Ascending aorta (tissue), 2 donors: Measurements from ENCODE around the gene MLLT6. TPM values are rescaled to one million over a fixed set of nuclear protein-coding genes. Genes with fewer than 3 reads are reported as not detected.

Experiments
- DNase-seq, 2 donors: peaks; one replicate each; pipeline ENCODE4 v3.0.0-alpha.2; 2019; ENCODE audit warnings: low spot score in 2 of 2
- H3K27ac ChIP-seq, 2 donors: fragments of 200-600 bp; sonication (generic); one replicate each; pipeline ENCODE4 v1.5.1; 2016 to 2017; ENCODE audit warnings: mild to moderate bottlenecking in 1 of 2
- H3K27me3 ChIP-seq: fragments of 200-600 bp; sonication (generic); one replicate; pipeline ENCODE4 v1.5.1; 2017
- H3K36me3 ChIP-seq, 2 donors: fragments of 200-600 bp; sonication (generic); one replicate each; pipeline ENCODE4 v1.5.1; 2016
- H3K4me1 ChIP-seq, 2 donors: fragments of 200-600 bp; sonication (generic); one replicate each; pipeline ENCODE4 v1.5.1; 2016 to 2017; ENCODE audit warnings: mild to moderate bottlenecking in 1 of 2
- H3K4me3 ChIP-seq, 2 donors: fragments of 200-600 bp; sonication (generic); one replicate each; pipeline ENCODE4 v1.5.1; 2016 to 2017; ENCODE audit warnings: mild to moderate bottlenecking in 1 of 2
- H3K9me3 ChIP-seq, 2 donors: fragments of 200-600 bp; sonication (generic); one replicate each; pipeline ENCODE4 v1.5.1; 2016
- intact Hi-C: fragments of 100-400 bp; cut with DNase I; formaldehyde crosslinking; loops from one replicate; pipeline ENCODE4 v1.15.1; 2023
- total RNA-seq: library from RNA; depleted of rRNA; stranded (reverse); fragments of >200 nt; gene quantifications from one replicate; pipeline ENCODE4 v1.1.0, GENCODE V29; 2016
- TF ChIP-seq, protein P1 (sequence below), 3 experiments: fragments of 200-600 bp in 2 of 3; fragments of 450-650 bp in 1 of 3; sonication (generic) in 2 of 3; IDR thresholded peaks; one replicate each; pipeline ENCODE4 v1.5.1; 2016 to 2019; ENCODE audit warnings: antibody characterized with exemption in 3 of 3, mild to moderate bottlenecking in 1 of 3, moderate library complexity in 1 of 3

Gene MLLT6
- total RNA-seq, 1 donor from 2014 or later, result 100 TPM

DNA sequence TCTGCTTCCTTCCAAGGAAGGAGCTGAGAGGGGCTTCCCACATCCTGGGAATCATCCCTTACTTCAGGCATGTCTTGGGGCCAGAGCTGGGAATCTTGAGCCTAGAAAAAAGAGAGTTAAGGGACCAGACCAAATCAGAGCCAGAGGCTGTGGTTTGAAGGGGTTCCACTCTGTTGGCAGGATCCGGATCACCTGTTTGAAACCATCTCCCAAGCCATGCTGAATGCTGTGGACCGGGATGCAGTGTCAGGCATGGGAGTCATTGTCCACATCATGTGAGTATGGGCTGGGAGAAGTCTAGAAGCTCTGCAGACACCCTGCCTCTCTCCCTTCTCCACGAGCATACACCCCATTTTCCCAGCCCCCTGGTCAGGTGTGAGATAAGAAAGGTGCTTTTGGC, 57.2 kb downstream of the MLLT6 start:
- Histone ChIP-seq H3K4me1 (no peaks in the 10 kb centered on the region), H3K36me3 (peaks cover 76 to 82% of the 10 kb centered on the region in 2 donors), H3K27ac (no peak overlapping the region), H3K9me3 (no peaks in the 10 kb centered on the region), H3K27me3 (no peaks in the 10 kb centered on the region), H3K4me3 (no peak overlapping the region)
- TF ChIP-seq, protein P1, sequence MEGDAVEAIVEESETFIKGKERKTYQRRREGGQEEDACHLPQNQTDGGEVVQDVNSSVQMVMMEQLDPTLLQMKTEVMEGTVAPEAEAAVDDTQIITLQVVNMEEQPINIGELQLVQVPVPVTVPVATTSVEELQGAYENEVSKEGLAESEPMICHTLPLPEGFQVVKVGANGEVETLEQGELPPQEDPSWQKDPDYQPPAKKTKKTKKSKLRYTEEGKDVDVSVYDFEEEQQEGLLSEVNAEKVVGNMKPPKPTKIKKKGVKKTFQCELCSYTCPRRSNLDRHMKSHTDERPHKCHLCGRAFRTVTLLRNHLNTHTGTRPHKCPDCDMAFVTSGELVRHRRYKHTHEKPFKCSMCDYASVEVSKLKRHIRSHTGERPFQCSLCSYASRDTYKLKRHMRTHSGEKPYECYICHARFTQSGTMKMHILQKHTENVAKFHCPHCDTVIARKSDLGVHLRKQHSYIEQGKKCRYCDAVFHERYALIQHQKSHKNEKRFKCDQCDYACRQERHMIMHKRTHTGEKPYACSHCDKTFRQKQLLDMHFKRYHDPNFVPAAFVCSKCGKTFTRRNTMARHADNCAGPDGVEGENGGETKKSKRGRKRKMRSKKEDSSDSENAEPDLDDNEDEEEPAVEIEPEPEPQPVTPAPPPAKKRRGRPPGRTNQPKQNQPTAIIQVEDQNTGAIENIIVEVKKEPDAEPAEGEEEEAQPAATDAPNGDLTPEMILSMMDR (IDR thresholded peaks at IDR 0.05), result no peak
- intact Hi-C loops, result no loop called here
- no peak for DNase-seq

DNA sequence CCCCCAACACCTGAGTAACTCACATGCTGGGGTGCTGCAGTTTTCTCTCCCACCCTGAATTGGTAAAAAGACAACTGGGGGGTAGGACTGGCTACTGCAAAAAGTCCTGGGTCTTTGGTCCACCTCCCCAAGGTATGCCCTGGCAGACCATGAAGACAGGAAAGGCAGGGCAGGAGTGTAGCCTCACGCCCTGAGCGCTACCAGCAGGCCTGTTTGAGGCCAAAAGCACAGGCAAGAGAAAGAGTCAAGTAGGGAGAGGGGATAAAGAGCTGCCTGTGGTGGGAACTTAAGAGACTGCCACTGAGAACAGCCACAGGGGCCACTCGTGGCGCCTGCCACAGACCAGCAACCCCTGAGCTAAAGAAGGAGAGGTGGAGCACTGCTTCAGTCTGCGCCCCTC, 61.3 kb downstream of the MLLT6 start:
- H3K27me3 ChIP-seq, result no peaks in the 10 kb centered on the region
- H3K27ac ChIP-seq, result no peak overlapping the region
- intact Hi-C loops, result no loop called here
- no peaks in the 10 kb centered on the region for H3K4me1 ChIP-seq
- H3K9me3 ChIP-seq, result no peaks in the 10 kb centered on the region
- no peak for DNase-seq
- TF ChIP-seq, protein P1 (IDR thresholded peaks at IDR 0.05), result no peak
- no peak overlapping the region for H3K4me3 ChIP-seq
- H3K36me3 ChIP-seq, result peaks cover 81 to 93% of the 10 kb centered on the region in 2 donors

DNA sequence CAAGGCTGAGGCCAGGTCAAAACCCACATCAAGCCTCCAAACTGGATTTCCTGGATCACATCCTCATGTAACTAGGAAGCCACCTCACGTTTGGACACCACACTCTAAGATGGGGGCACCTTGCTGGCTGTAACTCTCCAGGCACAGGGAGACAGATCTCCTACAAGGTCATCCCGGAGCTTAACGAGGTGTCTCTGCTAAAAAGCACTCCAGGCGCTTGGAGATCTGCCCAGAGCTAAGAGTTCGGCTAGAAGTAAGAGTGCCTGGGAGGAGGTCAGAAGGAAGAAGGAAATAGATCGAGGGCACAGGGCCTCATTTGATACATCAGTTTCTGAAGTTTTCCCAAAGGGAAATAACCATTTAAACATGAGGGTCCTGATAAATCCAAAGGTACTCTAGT, 63.3 kb downstream of the MLLT6 start:
- Histone ChIP-seq H3K36me3 (peaks cover 81 to 98% of the 10 kb centered on the region in 2 donors), H3K27ac (no peak overlapping the region)
- TF ChIP-seq, protein P1 (IDR thresholded peaks at IDR 0.05), result no peak

DNA sequence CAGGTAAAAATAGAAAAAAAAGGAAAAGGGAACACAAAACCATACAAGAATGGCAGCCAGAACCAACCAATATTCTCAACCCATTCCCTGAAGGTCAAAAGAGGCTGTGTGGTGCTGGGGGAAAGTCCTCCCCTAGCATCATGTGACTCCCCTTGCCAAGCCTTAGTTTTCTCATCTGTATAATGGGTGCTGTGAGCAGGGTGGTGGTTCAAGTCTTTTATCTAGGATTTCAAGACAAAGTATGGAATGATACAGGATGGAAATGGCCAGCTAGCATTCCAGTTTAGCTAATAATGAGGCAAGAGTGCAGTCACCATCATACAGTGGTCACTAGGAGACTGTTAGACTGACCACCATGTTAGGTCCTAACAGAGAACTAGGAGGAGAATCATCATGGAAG, 68.2 kb downstream of the MLLT6 start:
- Histone ChIP-seq H3K36me3 (peaks cover 96 to 100% of the 10 kb centered on the region in 2 donors), H3K27ac (no peak overlapping the region), H3K4me1 (no peaks in the 10 kb centered on the region), H3K4me3 (no peak overlapping the region), H3K27me3 (no peaks in the 10 kb centered on the region), H3K9me3 (no peaks in the 10 kb centered on the region)
- intact Hi-C loops, result no loop called here
- TF ChIP-seq, protein P1 (IDR thresholded peaks at IDR 0.05), result no peak
- DNase-seq, result no peak

More for the DNA sequence above, 63.3 kb downstream of the MLLT6 start:
- intact Hi-C loops, result no loop called here
- no peaks in the 10 kb centered on the region for H3K27me3 ChIP-seq
- H3K4me1 ChIP-seq, result no peaks in the 10 kb centered on the region
- H3K9me3 ChIP-seq, result no peaks in the 10 kb centered on the region
- DNase-seq, result no peak
- H3K4me3 ChIP-seq, result no peak overlapping the region

DNA sequence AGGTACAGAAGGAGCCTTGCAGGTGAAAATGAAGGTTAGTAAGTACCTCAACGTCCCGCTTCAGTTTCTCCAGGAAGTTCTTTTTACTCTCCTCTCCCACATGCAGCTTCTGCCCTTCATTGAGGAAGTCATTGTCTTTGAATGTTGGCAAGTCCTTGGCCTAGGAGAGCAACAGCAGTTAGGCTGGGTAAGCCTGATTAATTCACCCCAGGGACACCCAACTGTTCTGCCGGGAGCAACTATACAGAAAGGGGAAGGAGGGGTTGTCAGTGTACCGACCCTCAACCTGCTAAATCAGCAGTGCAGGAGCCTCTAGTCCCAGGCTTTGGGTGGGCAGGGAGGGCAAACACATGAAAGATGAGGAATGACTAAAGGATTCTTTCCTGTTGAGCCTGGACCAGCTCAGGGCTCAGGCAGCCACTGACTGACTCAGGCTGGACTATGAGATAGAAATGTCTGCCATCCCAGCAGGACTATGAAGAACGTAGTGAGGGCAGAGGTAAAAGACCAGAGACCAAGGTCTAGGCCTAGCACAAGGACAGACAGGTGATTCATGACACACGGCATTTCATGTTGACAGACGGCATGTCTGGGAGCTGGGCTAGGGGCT, 72.7 kb downstream of the MLLT6 start:
- TF ChIP-seq, protein P1 (IDR thresholded peaks at IDR 0.05), result no peak
- DNase-seq, result no peak
- Histone ChIP-seq H3K4me3 (no peak overlapping the region), H3K27ac (no peak overlapping the region), H3K4me1 (no peaks in the 10 kb centered on the region), H3K36me3 (peaks cover 98 to 100% of the 10 kb centered on the region in 2 donors), H3K9me3 (no peaks in the 10 kb centered on the region), H3K27me3 (no peaks in the 10 kb centered on the region)
- intact Hi-C loops, result no loop called here

Other genes with a start within 250 kb of the MLLT6 start
- not detected for gene SRCIN1, start 99.3 kb upstream of the MLLT6 start, total RNA-seq
- gene EPOP, start 30.3 kb upstream of the MLLT6 start, total RNA-seq, result 2.1 TPM
- 27.6 TPM for gene CISD3, start 25.1 kb downstream of the MLLT6 start, total RNA-seq
- gene PCGF2, start 43.1 kb downstream of the MLLT6 start, total RNA-seq, result 64.8 TPM
- gene PSMB3, start 47.5 kb downstream of the MLLT6 start, total RNA-seq, result 189 TPM
- gene PIP4K2B, start 94.3 kb downstream of the MLLT6 start, total RNA-seq, result 45.0 TPM
- gene CWC25, start 120.0 kb downstream of the MLLT6 start, total RNA-seq, result 65.2 TPM
- gene RPL23, start 148.4 kb downstream of the MLLT6 start, total RNA-seq, result 1,091 TPM
- 300 TPM for gene LASP1, start 164.8 kb downstream of the MLLT6 start, total RNA-seq